HEK293 (cell line): ENCODE data around the gene PRKG1.

ENCODE experiments used
- CTCF ChIA-PET: fragments of 350-600 bp; formaldehyde crosslinking; extraction: SDS; loops from one replicate; lab custom pipeline; 2021; ENCODE audit warnings: antibody characterized with exemption; lab: Yijun Ruan, JAX
- POLR2A ChIA-PET: fragments of 300-600 bp; formaldehyde crosslinking; extraction: SDS; loops from one replicate; lab custom pipeline; 2020; ENCODE audit warnings: antibody characterized with exemption, inconsistent platforms; lab: Yijun Ruan, JAX
- H3K27ac ChIP-seq: fragments of 200-500 bp; sonication (Bioruptor generic); 2 replicates; pipeline ENCODE4 v1.5.1; 2014; ENCODE audit warnings: low read depth, low read length, control low read depth, inconsistent platforms; ENCODE audit errors: extremely low read depth
- H3K36me3 ChIP-seq, 2 experiments: fragments of 200-500 bp in 1 of 2; sonication (Bioruptor generic) in 1 of 2; 1 replicate in 1 of 2; 2 replicates in 1 of 2; pipeline ENCODE4 v1.5.1; 2014 to 2017; ENCODE audit warnings: inconsistent platforms in 2 of 2, low read length in 2 of 2; ENCODE audit not compliant: control insufficient read depth in 2 of 2, insufficient read depth in 1 of 2
- H3K4me1 ChIP-seq: fragments of 200-500 bp; sonication (Bioruptor generic); 2 replicates; pipeline ENCODE4 v1.5.1; 2014; ENCODE audit warnings: mild to moderate bottlenecking, low read length, inconsistent platforms; ENCODE audit not compliant: control insufficient read depth, insufficient read depth
- H3K4me3 ChIP-seq: 2 replicates; pipeline ENCODE4 v1.5.1; 2011; ENCODE audit warnings: low read depth, mild to moderate bottlenecking, control low read depth, low read length, moderate library complexity
- H3K9me3 ChIP-seq: fragments of 200-500 bp; sonication (Bioruptor generic); 2 replicates; pipeline ENCODE4 v1.5.1; 2014; ENCODE audit warnings: low read depth, low read length, inconsistent platforms; ENCODE audit not compliant: control insufficient read depth, insufficient read depth
- BCL11A ChIP-seq: fragments of 450-650 bp; formaldehyde crosslinking; IDR thresholded peaks from 2 replicates; pipeline ENCODE4 v1.5.1; 2016; ENCODE audit warnings: low read depth, missing biosample characterization, missing genetic modification characterization
- GLIS1 ChIP-seq: fragments of 450-650 bp; formaldehyde crosslinking; IDR thresholded peaks from 2 replicates; pipeline ENCODE4 v1.5.1; 2016; ENCODE audit warnings: missing biosample characterization, missing genetic modification characterization
- HOXA7 ChIP-seq: sonication (generic); formaldehyde crosslinking; IDR thresholded peaks from 2 replicates; pipeline ENCODE4 v1.8.1; 2022; ENCODE audit warnings: missing genetic modification reagents, borderline replicate concordance
- IKZF3 ChIP-seq: fragments of 450-650 bp; IDR thresholded peaks from 2 replicates; pipeline ENCODE4 v1.5.0; 2018; ENCODE audit warnings: missing biosample characterization, mild to moderate bottlenecking, missing genetic modification characterization, moderate library complexity
- PRDM1 ChIP-seq: fragments of 450-650 bp; formaldehyde crosslinking; IDR thresholded peaks from 2 replicates; pipeline ENCODE4; 2016; ENCODE audit warnings: missing biosample characterization, missing genetic modification characterization
- SCRT1 ChIP-seq: fragments of 450-650 bp; formaldehyde crosslinking; IDR thresholded peaks from 2 replicates; pipeline ENCODE4 v1.5.1; 2016; ENCODE audit warnings: missing biosample characterization, missing genetic modification characterization, borderline replicate concordance
- YY1 ChIP-seq: fragments of 450-650 bp; formaldehyde crosslinking; IDR thresholded peaks from 2 replicates; pipeline ENCODE4 v1.5.1; 2018; ENCODE audit warnings: missing biosample characterization, missing genetic modification characterization
- ZIC2 ChIP-seq: fragments of 450-650 bp; formaldehyde crosslinking; IDR thresholded peaks from 2 replicates; pipeline ENCODE4 v1.5.1; 2016; ENCODE audit warnings: missing biosample characterization, missing genetic modification characterization
- ZNF114 ChIP-seq: fragments of 450-650 bp; formaldehyde crosslinking; IDR thresholded peaks from 2 replicates; pipeline ENCODE4 v1.5.0; 2017; ENCODE audit warnings: missing biosample characterization, missing genetic modification characterization
- ZNF19 ChIP-seq: fragments of 450-650 bp; formaldehyde crosslinking; IDR thresholded peaks from 2 replicates; pipeline ENCODE4; 2016; ENCODE audit warnings: missing biosample characterization, missing genetic modification characterization, low read depth
- ZNF2 ChIP-seq: fragments of 450-650 bp; formaldehyde crosslinking; IDR thresholded peaks from 2 replicates; pipeline ENCODE4 v1.5.1; 2016; ENCODE audit warnings: missing biosample characterization, missing genetic modification characterization
- ZNF24 ChIP-seq: fragments of 450-650 bp; formaldehyde crosslinking; IDR thresholded peaks from 2 replicates; pipeline ENCODE4 v1.5.1; 2016; ENCODE audit warnings: missing biosample characterization, missing genetic modification characterization
- ZNF292 ChIP-seq: fragments of 450-650 bp; formaldehyde crosslinking; IDR thresholded peaks from 2 replicates; pipeline ENCODE4 v1.5.1; 2016; ENCODE audit warnings: low read depth, missing biosample characterization, missing genetic modification characterization, borderline replicate concordance
- ZNF391 ChIP-seq: fragments of 450-650 bp; formaldehyde crosslinking; IDR thresholded peaks from 2 replicates; pipeline ENCODE4 v1.5.1; 2016; ENCODE audit warnings: low read depth, missing biosample characterization, missing genetic modification characterization, borderline replicate concordance
- ZNF416 ChIP-seq: fragments of 450-650 bp; formaldehyde crosslinking; IDR thresholded peaks from 2 replicates; pipeline ENCODE4 v1.5.1; 2016; ENCODE audit warnings: missing biosample characterization, missing genetic modification characterization
- ZNF677 ChIP-seq: fragments of 450-650 bp; IDR thresholded peaks from 2 replicates; pipeline ENCODE4 v1.5.0; 2018; ENCODE audit warnings: missing biosample characterization, mild to moderate bottlenecking, missing genetic modification characterization, moderate library complexity
- ZNF707 ChIP-seq: fragments of 450-650 bp; formaldehyde crosslinking; IDR thresholded peaks from 2 replicates; pipeline ENCODE4 v1.5.1; 2016; ENCODE audit warnings: missing biosample characterization, missing genetic modification characterization
- ZSCAN30 ChIP-seq: fragments of 450-650 bp; IDR thresholded peaks from 2 replicates; pipeline ENCODE4 v1.5.1; 2018; ENCODE audit warnings: missing biosample characterization, mild to moderate bottlenecking, missing genetic modification characterization, moderate library complexity
- TF ChIP-seq, protein P1 (sequence below): fragments of 450-650 bp; formaldehyde crosslinking; IDR thresholded peaks from 2 replicates; pipeline ENCODE4 v1.5.1; 2017; ENCODE audit warnings: missing biosample characterization, mild to moderate bottlenecking, missing genetic modification characterization, moderate library complexity
- TF ChIP-seq, protein P2 (sequence below): fragments of 450-650 bp; formaldehyde crosslinking; IDR thresholded peaks from 2 replicates; pipeline ENCODE4 v1.5.1; 2016; ENCODE audit warnings: missing biosample characterization, missing genetic modification characterization, low read depth
- TF ChIP-seq, protein P3 (sequence below): fragments of 450-650 bp; formaldehyde crosslinking; IDR thresholded peaks from 2 replicates; pipeline ENCODE4 v1.5.1; 2016; ENCODE audit warnings: missing biosample characterization, missing genetic modification characterization
- TF ChIP-seq, protein P4 (sequence below): fragments of 450-650 bp; formaldehyde crosslinking; IDR thresholded peaks from 2 replicates; pipeline ENCODE4 v1.5.1; 2016; ENCODE audit warnings: missing biosample characterization, missing genetic modification characterization, borderline replicate concordance

The PRKG1 gene

DNA sequence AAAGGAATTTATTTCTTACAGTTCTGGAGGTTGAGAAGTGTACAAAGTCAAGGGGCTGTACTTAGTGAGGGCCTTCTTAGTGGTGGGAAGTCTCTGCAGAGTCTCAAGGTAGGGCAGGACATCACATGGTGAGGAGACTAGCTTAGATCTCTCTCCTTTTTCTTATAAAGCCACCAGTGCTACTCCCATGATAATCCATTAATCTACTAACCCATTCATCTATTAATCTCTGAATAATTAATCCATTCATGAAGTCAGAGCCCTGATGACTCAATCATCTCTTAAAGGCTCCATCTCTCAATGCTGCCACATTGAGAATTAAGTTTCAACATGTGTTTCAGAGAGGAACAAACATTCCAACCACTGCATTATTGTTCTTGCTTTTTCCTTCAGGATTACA lies 689.5 kb downstream of the PRKG1 start:
- Histone ChIP-seq H3K4me1 (no peaks in the 10 kb centered on the region), H3K36me3 (no peaks in the 10 kb centered on the region), H3K9me3 (no peaks in the 10 kb centered on the region), H3K27ac (no peak overlapping the region), H3K4me3 (no peak overlapping the region)
- TF ChIP-seq, protein P1, sequence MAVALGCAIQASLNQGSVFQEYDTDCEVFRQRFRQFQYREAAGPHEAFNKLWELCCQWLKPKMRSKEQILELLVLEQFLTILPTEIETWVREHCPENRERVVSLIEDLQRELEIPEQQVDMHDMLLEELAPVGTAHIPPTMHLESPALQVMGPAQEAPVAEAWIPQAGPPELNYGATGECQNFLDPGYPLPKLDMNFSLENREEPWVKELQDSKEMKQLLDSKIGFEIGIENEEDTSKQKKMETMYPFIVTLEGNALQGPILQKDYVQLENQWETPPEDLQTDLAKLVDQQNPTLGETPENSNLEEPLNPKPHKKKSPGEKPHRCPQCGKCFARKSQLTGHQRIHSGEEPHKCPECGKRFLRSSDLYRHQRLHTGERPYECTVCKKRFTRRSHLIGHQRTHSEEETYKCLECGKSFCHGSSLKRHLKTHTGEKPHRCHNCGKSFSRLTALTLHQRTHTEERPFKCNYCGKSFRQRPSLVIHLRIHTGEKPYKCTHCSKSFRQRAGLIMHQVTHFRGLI (tag by site-specific recombination): no peak
- TF ChIP-seq YY1 (tag by site-specific recombination): no peak
- no peak for TF ChIP-seq ZNF416 (tag by site-specific recombination)
- no peak for TF ChIP-seq ZSCAN30 (tag by site-specific recombination)
- no peak for TF ChIP-seq ZNF292 (tag by site-specific recombination)
- CTCF ChIA-PET: no interaction called here
- POLR2A ChIA-PET: no interaction called here

DNA sequence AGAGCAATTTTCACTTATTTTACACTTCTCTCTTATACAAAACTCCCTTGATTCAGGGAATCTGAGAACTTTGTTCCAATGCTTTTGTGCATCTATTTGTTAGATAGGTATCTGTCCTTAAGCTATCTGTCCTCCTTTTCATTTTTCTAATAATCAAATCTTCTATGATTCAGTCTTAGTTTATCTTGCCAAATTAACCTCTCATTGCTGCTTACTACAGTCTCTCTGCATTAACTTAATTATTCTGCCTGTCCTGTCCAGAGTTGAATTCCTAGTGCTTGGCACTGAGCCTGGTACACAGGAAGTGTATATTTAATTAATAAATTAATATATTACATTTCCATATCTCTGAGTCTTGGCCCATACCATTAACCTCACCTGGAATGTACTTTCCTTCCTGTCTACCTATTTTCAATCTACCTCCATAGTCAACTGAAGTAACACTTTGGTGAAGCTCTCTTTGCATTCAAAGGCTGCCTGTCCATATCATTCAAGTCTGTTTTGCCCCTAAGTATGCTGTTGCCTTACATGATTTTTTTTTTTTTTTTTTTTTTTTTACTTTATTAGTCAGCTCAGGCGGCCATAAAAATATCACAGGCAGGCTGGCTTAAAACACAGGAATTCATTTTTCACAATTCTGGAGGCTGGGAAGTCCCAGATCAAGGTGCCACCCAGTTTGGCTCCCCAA lies 691.1 kb downstream of the PRKG1 start:
- H3K4me1 ChIP-seq: no peaks in the 10 kb centered on the region
- no peaks in the 10 kb centered on the region for H3K36me3 ChIP-seq
- H3K4me3 ChIP-seq: no peak overlapping the region
- TF ChIP-seq ZNF677 (tag by site-specific recombination): no peak
- TF ChIP-seq, protein P2, sequence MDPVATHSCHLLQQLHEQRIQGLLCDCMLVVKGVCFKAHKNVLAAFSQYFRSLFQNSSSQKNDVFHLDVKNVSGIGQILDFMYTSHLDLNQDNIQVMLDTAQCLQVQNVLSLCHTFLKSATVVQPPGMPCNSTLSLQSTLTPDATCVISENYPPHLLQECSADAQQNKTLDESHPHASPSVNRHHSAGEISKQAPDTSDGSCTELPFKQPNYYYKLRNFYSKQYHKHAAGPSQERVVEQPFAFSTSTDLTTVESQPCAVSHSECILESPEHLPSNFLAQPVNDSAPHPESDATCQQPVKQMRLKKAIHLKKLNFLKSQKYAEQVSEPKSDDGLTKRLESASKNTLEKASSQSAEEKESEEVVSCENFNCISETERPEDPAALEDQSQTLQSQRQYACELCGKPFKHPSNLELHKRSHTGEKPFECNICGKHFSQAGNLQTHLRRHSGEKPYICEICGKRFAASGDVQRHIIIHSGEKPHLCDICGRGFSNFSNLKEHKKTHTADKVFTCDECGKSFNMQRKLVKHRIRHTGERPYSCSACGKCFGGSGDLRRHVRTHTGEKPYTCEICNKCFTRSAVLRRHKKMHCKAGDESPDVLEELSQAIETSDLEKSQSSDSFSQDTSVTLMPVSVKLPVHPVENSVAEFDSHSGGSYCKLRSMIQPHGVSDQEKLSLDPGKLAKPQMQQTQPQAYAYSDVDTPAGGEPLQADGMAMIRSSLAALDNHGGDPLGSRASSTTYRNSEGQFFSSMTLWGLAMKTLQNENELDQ (tag by site-specific recombination): no peak
- TF ChIP-seq SCRT1 (tag by site-specific recombination): no peak
- TF ChIP-seq ZIC2 (tag by site-specific recombination): no peak
- TF ChIP-seq ZNF114 (tag by site-specific recombination): no peak
- TF ChIP-seq ZNF19 (tag by site-specific recombination): no peak
- no peak for TF ChIP-seq PRDM1
- no peak for TF ChIP-seq ZNF2 (tag by site-specific recombination)
- TF ChIP-seq IKZF3 (tag by site-specific recombination): no peak
- TF ChIP-seq GLIS1 (tag by site-specific recombination): no peak
- no peak for TF ChIP-seq ZNF707
- TF ChIP-seq, protein P3, sequence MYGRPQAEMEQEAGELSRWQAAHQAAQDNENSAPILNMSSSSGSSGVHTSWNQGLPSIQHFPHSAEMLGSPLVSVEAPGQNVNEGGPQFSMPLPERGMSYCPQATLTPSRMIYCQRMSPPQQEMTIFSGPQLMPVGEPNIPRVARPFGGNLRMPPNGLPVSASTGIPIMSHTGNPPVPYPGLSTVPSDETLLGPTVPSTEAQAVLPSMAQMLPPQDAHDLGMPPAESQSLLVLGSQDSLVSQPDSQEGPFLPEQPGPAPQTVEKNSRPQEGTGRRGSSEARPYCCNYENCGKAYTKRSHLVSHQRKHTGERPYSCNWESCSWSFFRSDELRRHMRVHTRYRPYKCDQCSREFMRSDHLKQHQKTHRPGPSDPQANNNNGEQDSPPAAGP (tag by site-specific recombination): no peak
- TF ChIP-seq HOXA7: no peak
- no peak for TF ChIP-seq BCL11A (tag by site-specific recombination)
- TF ChIP-seq, protein P4, sequence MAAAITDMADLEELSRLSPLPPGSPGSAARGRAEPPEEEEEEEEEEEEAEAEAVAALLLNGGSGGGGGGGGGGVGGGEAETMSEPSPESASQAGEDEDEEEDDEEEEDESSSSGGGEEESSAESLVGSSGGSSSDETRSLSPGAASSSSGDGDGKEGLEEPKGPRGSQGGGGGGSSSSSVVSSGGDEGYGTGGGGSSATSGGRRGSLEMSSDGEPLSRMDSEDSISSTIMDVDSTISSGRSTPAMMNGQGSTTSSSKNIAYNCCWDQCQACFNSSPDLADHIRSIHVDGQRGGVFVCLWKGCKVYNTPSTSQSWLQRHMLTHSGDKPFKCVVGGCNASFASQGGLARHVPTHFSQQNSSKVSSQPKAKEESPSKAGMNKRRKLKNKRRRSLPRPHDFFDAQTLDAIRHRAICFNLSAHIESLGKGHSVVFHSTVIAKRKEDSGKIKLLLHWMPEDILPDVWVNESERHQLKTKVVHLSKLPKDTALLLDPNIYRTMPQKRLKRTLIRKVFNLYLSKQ (tag by site-specific recombination): no peak
- TF ChIP-seq ZNF391 (tag by site-specific recombination): no peak
- no peak for TF ChIP-seq ZNF24
- no peak overlapping the region for H3K27ac ChIP-seq
- H3K9me3 ChIP-seq: no peaks in the 10 kb centered on the region
- ChIA-PET CTCF (no interaction called here), POLR2A (no interaction called here)
